ENCODE data around the gene ELL. TPM values are rescaled to one million over a fixed set of nuclear protein-coding genes. Genes with fewer than 3 reads are reported as not detected.
A peak's percentile ranks its signal among the peaks of the same experiment; 100 is the strongest.

ELL gene
- total RNA-seq, 1 donor from 2014 or later, result 8.1 TPM

DNA sequence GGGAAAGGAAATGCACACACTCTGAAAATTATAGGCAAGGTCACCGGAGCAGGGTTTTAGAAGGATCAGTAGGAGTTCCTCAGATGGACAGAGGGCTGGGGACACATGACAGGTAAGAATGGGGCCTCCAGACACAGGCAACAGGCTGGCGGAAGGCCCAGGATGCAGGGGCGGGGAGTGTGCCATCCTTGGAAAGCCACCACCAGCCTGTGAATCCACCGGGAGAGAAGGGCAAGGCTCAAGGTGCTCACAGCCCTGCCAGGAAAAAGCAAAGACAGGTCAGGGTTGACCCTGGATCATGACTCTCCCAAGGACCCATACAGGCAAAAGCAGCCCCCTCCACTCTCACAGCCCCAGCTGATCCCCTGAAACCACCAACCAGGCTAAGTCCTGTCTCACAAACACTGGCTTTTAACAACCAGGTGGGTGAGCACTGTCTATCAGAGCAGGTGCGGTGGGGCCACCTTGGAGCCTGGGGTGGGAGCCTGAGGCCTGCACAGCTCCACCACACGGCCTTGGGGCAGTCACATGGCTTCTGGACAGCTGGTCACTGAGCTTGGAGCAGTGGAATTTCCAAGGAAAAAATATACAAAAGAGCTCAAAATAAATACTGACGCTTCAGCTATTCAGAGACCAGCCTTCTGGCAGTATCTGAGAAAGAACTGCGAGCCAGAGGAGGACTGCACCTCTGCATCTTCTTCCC, 48.7 kb downstream of the ELL start:
- DNase-seq (ENCODE audit: low read depth), result no peak

DNA sequence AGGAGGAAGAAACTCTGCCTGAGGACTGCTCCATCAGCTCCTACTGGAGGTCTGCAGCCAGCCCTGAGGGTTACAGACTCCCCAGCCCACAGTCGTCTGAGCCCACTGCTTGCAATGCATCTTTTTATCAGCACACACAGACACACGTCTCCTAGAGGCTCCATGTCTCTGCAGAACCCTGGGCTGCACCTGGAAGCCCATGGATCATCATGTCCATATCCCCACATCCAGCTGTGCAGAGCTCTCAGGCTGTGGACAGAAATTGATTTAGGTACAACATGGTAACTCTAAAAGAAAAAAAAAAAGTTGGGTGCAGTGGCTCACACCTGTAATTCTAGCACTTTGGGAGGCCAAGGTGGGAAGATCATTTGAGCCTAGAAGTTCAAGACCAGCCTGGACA, 51.1 kb downstream of the ELL start:
- no peak for DNase-seq (ENCODE audit: low read depth)

DNA sequence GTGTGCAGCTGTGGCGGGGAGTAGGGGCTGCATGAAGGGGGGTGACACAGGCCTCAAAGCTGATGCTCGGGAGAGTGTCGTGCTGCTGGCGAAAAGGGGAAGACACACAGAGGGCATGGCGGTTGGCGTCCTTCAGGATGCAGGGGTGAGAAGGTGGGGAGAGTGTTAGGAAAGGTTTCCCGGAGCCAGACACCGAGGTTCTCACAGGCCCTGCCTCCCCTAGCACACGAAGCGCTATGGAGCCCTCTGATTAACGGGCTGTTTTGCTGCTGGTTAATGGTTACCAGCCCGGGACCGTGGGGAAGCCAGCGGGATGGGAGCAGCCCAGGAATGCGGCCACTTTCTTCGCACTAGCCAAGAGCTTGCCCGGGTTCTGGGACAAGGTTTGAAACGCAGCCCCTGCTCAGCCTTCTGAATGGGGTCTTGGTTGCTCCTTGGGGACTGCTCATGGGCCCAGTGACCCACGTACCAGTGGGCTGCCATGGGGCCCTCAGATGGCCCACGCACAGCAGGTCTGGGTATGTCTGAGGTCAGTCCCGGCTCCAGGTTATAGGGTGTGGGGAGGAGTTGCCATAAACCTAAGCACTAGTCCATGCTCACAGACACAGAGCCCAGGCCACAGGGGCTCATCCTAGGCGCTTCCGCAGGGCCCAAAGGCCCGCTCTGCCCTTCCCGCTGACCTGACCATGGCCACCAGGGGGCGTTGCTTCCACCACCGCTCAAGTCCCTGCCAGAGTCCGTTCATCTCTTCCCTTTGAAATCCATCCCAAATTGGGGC, 52.6 kb downstream of the ELL start:
- DNase-seq (ENCODE audit: low read depth), result peak; percentile 67

DNA sequence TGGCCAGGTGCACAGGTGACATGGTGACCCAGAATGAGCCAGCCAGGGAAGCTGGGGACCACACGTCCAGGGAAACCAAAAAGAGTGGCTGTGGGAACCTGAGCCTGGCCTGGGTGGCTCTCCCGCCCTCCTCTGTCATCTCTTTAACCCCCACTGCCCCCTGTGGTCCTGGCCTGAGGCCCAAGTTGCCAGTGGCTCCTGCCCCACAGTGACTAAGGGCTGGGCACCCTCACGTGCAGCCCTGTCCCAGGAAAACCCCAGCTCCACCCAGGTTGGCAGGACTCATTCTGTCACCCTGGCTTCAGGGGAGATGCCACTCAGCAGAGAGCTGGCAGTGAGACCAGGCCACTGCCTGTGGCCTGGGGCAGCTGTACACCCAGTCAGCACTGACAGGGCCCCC, 53.4 kb downstream of the ELL start:
- DNase-seq (ENCODE audit: low read depth), result peak; percentile 90

DNA sequence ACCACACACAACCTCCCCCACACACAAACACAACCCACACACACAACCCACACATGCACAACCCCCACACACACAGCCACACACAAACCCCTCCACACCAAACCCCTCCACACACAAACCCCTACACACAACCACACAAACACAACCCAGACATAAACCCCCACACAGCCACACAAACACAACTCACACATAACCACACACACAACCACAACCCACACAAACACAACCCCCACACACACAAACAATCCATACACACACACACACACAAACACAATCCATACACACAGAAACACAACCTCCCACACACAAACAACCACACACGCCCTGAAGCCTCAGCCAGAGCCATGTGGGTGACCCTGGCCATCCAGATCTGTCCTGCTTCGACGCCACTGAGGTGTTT, 53.9 kb downstream of the ELL start:
- no peak for DNase-seq (ENCODE audit: low read depth)

DNA sequence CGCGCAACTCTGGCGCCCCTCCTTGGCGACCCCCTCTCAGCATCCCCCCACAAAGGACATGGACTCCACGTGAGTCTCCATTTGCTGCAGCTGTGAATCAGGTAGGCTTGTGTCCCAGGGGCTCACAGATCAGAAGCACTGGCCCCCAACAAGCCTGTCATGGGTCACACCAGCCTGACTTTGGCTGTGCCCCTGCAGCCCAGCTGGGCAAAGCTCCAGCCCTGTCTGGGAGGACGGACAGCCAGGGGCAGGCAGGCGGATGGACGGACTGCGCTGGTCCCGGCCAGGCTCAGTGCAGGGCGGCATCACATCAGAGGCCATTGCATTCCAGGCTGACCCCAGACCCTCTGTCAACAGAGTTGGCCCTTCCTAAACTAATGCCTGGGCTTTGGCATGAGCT, 55.5 kb downstream of the ELL start:
- no peak for DNase-seq (ENCODE audit: low read depth)

DNA sequence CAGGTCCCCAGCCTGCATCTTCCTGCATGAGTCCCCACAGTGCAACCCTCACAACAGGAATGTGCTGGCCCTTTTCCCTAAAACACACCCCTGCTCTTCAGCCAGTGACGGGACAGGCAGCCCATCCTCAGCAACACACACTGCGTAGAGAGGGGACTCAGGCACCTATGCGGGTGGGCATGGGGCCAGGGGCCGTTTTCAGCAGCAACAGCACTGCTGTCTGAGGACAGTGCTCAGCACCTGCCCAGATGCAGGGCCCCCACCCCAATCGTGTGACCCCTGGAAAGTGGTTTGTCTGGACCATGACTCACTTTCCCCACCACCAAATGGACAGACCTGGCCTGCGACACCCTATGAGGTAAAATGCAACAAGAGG, 55.9 kb downstream of the ELL start:
- DNase-seq (ENCODE audit: low read depth), result no peak

DNA sequence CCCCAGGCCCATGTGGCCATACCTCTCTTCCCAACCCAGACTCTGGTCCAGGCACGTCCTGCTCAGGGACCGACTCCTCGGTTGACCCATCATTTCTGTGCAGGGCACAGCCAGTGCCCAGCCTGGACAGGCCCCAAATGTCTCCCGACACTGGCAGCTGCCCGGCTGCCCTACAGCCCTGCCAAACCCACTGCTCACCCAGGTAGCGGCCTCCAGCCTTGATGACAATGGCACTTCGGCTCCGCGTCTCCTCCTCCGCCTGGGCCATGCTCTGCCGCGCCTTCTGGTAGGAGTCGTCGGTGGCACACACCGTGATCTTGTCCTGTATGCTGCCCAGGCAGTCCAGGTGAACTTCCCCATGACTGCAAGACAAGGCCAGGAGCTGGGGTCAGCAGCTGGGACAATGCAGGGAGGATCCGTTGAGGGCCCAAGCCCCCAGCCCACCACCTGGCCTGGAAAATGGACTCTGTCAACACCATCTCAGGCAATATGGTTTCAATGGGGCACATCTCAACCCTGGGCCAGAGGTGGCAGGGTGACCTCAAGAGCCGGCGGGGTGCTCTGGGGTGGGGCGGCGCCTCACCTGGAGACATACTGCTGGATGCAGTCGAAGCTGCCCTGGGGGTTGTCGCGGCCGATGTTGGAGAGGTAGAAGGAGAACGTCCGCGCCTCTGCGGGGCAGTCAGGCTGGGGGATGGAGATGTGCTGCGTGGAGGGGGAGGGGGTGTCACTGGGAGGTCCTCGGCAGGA, 56.5 kb downstream of the ELL start:
- DNase-seq (ENCODE audit: low read depth), result no peak

DNA sequence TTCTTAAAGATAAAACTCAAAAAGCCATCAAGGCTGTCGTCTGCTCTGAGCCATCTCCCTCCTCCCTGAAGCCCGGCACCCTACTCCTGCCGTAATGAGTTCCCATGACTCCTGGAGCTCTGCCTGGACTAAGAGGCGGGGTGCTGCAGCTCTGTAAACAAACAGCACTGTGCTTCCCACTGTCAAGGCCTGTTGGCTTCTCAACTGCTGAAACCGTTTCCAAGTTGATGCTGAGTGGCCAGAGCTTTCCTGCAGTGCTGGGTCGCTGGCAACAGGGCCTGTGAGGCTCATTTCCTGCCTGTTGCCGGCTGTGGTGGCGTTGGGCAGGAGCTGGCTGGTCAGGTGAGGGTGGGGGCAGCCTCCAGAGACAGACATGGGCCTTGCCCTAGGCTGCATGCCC, 57.2 kb downstream of the ELL start:
- DNase-seq (ENCODE audit: low read depth), result no peak

DNA sequence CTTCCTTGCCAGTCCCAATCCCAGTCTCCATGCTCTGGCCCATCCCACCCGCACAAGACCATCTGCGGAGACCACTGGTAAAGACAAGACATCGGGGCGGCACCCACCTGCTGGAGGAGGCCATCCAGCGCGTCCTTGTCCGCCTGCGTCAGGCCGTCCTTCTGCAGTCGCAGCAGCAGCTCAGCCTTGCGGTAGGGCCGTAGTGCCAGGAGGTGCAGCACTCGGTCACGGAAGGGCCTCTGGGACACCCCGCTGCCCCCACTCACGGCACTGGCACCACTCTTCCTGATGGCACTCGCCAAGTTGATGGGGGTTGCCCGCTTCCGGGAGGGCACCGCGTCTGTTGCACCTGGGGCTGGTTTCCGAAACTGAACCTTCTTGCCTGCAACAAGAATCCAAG, 60.4 kb downstream of the ELL start:
- DNase-seq (ENCODE audit: low read depth), result no peak

DNA sequence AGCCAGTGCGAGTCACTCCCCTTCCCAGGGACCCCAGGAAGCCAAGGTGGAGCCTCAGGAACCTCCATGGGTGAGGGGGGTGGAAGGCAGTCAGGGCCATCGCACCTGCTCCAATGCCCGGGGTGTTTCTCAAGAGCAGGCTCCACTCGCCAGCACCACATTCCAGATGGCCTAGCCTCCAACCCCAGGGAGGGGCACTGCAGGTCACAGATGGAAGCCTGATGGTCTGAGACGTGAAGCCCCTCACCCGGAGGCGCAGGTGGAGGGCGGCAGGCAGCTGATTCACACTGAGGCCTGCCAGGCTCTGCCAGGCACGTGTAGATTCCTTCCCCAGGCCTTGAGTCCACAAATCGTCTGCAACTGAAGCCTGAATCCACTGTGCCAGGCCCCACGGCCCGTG, 61.0 kb downstream of the ELL start:
- peak; percentile 68 for DNase-seq (ENCODE audit: low read depth)

DNA sequence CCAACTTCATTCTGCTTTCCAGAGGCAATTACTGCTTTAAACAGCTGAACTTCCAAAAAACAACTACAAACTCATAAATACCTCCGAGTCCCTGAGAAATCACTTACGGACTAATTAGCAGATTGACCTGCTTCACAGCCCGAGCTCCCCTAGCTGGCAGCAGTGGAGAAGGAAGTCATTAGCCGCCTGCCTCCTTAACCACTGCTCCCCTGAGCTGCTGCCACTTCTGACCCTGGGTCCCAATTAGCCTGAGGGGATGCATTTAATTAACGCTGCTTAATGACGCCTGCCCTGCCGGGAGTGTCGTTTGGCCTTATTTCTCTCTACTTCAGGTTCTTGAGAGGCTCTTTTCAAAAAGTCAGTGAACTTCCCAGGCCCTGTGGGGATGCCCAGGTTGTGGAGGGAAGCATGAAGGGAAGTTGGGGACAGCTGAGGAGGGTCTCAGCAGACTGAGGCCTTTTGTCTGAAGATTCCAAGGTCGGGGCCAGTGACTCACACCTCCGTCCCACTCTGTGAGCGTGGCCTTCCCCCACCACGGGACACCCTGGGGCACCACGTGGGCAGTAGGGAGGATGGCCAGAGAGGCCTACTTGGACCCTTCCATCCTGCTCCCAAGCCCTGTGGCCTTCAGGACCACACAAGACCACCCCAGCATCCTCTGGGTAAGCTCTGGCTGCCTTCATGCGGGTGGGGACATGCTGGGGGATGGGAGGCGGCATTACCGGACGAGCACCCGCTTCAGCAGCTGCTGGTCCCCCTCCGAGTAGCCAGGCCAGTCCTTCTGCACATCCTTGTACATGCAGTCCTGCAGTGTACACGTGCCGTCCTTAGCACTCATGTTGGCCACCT, 64.2 kb downstream of the ELL start:
- no peak for DNase-seq (ENCODE audit: low read depth)

DNA sequence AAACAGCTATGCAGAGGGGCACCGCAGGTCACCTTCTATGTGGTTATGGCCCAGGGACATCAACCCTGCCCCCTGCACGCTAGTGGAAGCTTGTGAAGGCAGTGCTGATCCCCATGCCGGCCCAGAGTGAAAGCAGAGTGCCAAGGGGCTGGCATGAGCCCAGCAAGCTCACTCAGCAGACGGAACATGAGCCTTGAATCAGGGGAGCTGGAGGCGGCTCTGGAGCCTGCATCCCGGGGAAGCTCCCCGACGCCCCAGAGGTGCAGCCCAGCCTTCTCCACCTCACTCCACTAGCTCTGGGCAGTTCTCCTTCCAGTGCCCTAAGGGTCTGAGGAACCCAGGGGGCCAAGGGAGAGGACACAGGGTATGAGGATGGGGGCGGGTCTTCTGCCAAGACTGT, 64.9 kb downstream of the ELL start:
- DNase-seq (ENCODE audit: low read depth), result no peak

DNA sequence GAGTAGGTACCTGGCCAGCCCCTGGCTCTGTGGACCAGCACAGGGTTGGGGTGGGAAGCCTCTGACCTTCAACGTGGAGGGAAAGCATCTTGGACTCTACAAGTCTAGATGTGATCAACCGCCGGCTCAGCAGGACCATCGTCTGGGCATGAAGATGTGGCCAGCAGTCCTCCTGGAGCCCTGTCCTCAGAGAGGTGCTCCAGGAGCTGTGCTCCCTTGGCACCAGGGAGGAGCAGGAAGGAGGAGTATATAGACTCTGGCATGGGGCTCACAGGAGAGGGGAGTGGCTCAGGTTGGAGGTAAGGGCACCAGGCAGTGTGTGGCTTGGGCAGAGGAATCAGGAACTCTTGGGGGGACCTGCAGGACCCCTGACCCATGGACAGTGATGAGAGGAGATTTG, 65.6 kb downstream of the ELL start:
- no peak for DNase-seq (ENCODE audit: low read depth)

DNA sequence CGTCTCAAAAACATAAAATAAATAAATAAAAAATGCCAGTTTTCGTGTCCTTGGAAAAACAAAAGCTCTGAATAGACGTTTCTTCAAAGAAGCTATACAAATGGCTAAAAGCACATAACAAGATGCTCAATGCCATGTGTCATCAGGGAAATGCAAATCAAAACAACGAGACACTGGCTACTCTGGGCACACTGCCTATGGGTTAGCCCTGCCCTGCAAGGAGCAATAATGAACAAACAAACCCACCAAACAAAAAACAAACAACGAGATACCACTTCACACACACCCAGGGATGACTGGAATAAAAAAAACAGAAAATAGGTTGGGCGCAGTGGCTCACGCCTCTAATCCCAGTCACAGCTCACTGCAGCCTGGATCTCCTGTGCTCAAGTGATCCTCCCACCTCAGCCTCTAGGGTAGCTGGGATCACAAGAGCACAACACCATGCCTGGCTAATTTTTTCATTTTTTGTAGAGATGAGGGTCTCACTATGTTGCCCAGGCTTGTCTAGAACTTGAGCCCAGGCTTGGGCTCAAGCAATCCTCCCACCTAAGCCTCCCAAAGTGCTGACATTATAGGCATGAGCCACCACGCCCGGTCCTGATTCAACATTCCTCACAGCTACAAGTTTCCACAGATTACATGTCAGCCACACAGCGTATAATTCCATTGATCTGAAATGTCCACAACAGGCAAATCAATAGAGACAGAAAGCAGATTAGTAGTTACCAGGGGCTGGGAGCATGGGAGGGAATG, 68.4 kb downstream of the ELL start:
- no peak for DNase-seq (ENCODE audit: low read depth)

DNA sequence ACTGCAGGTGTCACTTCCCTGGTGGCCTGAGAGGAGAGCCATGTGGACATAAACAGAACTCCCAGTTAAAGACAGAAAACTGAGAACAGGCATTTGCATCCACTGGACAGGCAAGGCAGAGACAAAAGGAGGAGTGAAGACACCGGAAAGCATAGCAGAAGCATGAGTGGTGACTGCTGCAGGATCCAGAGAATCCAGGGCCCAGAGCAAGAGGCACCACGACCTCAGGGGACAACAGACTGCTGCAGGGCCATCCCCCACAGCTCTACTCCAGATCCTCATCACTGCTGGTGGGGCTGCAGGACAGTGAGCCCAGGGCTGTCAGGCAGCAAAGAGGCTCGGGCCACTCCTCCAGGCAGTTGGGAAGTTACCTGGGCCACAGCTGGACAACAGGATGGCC, 69.5 kb downstream of the ELL start:
- DNase-seq (ENCODE audit: low read depth), result no peak

DNA sequence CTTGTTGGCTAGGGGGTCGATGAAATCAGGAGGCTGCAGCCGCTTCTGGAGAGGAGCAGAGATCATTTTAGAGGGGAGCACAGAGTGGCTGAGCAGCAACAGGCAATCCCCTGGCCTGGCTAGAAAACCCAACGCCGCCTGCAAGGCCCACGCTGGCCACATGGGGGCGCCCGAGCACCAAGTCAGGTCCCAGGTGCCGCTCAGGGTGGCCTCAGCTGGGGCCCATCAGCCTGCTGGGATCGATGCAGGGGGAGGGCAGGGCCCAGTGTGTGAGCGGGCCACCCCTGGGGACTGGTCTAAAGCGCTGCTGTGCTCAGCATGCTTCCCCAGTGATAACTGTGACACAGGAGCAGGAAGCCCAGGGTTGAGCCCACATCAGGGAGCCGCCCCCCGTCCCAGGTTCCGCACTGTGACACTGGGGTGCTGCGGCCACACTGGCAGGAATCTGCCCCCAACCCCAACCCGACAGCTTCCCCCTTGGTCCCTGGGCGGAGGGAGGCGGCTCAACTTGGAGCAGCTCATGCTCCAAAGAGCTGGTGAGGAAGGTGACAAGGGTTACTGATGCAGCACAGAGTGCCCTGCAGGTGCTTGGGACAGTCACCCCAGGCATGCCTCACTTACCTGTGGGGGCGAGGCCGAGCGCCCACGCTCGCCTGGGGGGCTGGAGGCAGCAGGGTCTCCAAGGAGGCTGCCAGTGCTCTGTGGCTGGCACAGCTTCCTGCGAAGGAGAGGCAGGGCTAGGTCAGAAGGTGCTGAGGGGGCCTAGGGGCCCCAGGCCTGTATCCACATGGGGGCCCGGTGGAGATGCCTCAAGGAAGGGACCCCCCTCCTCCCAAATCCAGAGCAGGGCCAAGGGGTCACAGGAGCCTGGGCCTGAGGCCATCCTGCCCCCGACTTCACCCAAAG, 70.7 kb downstream of the ELL start:
- DNase-seq (ENCODE audit: low read depth), result peak; percentile 78

DNA sequence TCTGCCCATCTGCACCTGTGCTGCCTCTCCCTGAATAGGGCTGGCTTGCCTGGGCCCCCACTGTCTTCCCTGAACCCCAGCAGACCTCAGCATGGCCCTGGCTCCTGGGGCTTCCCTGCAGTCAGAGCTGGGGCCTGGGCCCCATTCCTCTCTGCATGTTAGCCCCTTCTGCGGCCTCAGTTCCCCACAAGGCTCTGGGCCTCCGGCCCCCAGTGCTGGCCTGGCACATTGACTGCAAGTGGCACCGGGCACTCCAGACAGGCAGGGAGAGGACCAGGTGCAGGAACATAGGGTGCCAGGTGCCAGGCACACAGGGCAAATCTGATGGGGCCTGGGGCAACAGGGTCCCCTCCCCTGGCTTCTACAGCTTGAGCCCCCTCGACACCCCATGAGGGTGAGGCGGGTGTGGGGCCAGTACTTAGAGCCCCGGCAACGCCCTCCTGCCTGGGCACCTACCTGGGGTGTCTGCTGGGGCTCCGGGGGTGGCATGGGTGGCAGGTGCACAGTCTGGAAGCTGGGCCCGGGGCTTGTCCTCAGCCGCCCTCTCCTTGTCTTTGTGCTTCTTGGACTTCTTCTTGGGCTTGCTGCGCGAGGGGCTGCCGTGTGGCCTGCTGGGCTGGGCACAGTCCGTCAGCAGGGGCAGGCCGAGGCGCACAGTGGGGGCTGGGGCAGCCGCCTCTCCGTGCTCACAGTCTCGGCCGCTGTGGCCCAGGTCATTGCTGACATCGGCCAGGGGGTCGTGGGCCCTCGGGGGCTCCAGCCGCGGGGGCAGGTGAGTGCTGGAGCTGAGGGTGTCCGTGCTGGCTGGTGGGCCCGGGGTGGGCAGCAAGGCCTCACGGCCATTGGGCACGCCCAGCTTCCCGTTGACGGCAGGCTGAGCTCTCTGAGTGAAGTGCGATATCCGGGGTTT, 71.6 kb downstream of the ELL start:
- DNase-seq (ENCODE audit: low read depth), result no peak

DNA sequence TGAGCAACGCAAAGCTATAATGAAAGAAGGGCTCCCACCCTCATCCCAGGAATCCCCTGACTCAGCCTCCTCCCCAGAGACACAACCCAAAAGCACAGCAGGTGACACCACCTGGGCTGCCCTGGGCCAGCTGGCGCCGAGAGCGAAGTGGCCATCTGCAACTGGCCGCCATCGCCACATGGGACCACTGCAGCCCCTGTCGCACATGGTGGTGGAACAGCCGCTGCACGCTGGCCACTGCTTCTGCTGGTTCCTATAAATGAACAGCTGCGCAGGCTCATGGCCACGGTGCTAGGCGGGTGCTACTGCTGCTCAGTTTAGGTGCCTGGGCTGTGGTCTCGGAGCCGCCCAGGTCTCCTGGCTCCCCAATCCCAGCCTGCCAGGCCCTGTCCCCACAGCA, 72.3 kb downstream of the ELL start:
- no peak for DNase-seq (ENCODE audit: low read depth)

Measured in myocyte (in vitro differentiated cells).